Osteoblast (primary cell): Measurements from ENCODE around the gene UNC5C. TPM values are rescaled to one million over a fixed set of nuclear protein-coding genes. Genes with fewer than 3 reads are reported as not detected.

Experiments used
- DNase-seq: peaks from one replicate; pipeline ENCODE4 v3.0.0; 2011; ENCODE audit warnings: low spot score, mixed read lengths; ENCODE audit not compliant: insufficient read length; ENCODE audit errors: missing footprints
- H2AFZ ChIP-seq: 2 replicates; pipeline ENCODE4 v1.6.0; 2011; ENCODE audit warnings: mild to moderate bottlenecking, low read length
- H3K27ac ChIP-seq: 2 replicates; pipeline ENCODE4 v1.5.1; 2011; ENCODE audit warnings: mild to moderate bottlenecking, low read depth, low read length, moderate library complexity
- H3K27me3 ChIP-seq: 2 replicates; pipeline ENCODE4 v1.6.0; 2012; ENCODE audit warnings: mild to moderate bottlenecking, control low read depth, inconsistent platforms, low read length, moderate library complexity; ENCODE audit not compliant: insufficient read depth
- H3K36me3 ChIP-seq: 2 replicates; pipeline ENCODE4 v1.5.1; 2011; ENCODE audit warnings: mild to moderate bottlenecking, low read length, control low read depth, moderate library complexity; ENCODE audit not compliant: insufficient read depth
- H3K4me1 ChIP-seq: 2 replicates; pipeline ENCODE4 v1.5.1; 2011; ENCODE audit warnings: mild to moderate bottlenecking, low read length, control low read depth, moderate library complexity; ENCODE audit not compliant: insufficient read depth
- H3K4me2 ChIP-seq: 2 replicates; pipeline ENCODE4 v1.6.0; 2011; ENCODE audit warnings: mild to moderate bottlenecking, low read length; ENCODE audit not compliant: insufficient read depth
- H3K4me3 ChIP-seq: fragments of 200-600 bp; sonication (generic); 3 replicates; pipeline ENCODE4 v1.5.1; 2012; ENCODE audit warnings: mild to moderate bottlenecking, low read length, inconsistent platforms; ENCODE audit not compliant: insufficient read depth
- H3K79me2 ChIP-seq: 2 replicates; pipeline ENCODE4 v1.6.0; 2012; ENCODE audit warnings: mild to moderate bottlenecking, low read length, control low read depth, inconsistent platforms; ENCODE audit not compliant: insufficient read depth
- H3K9me3 ChIP-seq: 2 replicates; pipeline ENCODE4 v1.5.1; 2011; ENCODE audit warnings: low read depth, low read length, control low read depth
- H4K20me1 ChIP-seq: 2 replicates; pipeline ENCODE4 v1.6.0; 2012; ENCODE audit warnings: mild to moderate bottlenecking, low read length, control low read depth; ENCODE audit not compliant: insufficient read depth
- CTCF ChIP-seq: IDR thresholded peaks from 2 replicates; pipeline ENCODE4 v1.5.1; 2011; ENCODE audit warnings: mild to moderate bottlenecking, low read depth, low read length, moderate library complexity; ENCODE audit errors: extremely low read depth
- total RNA-seq: library from RNA; depleted of rRNA; stranded (reverse); fragments of >200 nt; gene quantifications from 2 replicates; pipeline ENCODE4 v1.2.3, GENCODE V29; 2012

Gene UNC5C
- total RNA-seq, 1 donor = 9.0 TPM

GRCh38 chr4:95314573-95314972 is 234.2 kb downstream of the UNC5C start:
- H3K36me3 ChIP-seq = no peaks in the 10 kb centered on the region
- no peaks in the 10 kb centered on the region for H4K20me1 ChIP-seq
- H3K27ac ChIP-seq = no peak overlapping the region
- DNase-seq = no peak
- no peaks in the 10 kb centered on the region for H3K27me3 ChIP-seq
- H3K79me2 ChIP-seq = no peaks in the 10 kb centered on the region
- peaks cover 5% of the 10 kb centered on the region for H3K4me1 ChIP-seq
- H3K4me2 ChIP-seq = no peak overlapping the region
- no peak for TF ChIP-seq CTCF
- no peaks in the 10 kb centered on the region for H3K9me3 ChIP-seq
- H2AFZ ChIP-seq = no peak overlapping the region
- no peak overlapping the region for H3K4me3 ChIP-seq

- no peak overlapping the region for H3K4me2 ChIP-seq
These were observed 243.9 kb downstream of the UNC5C start for GRCh38 chr4:95304898-95305297.

GRCh38 chr4:95300304-95300703 is 248.5 kb downstream of the UNC5C start:
- Histone ChIP-seq H3K9me3 (no peaks in the 10 kb centered on the region), H2AFZ (no peak overlapping the region), H3K4me1 (peaks cover 8% of the 10 kb centered on the region), H3K4me3 (no peak overlapping the region), H3K79me2 (no peaks in the 10 kb centered on the region), H3K4me2 (no peak overlapping the region), H3K27ac (no peak overlapping the region), H4K20me1 (no peaks in the 10 kb centered on the region), H3K27me3 (no peaks in the 10 kb centered on the region), H3K36me3 (no peaks in the 10 kb centered on the region)
- TF ChIP-seq CTCF = no peak
- no peak for DNase-seq

More at GRCh38 chr4:95304898-95305297, 243.9 kb downstream of the UNC5C start:
- Histone ChIP-seq H3K27me3 (no peaks in the 10 kb centered on the region), H2AFZ (no peak overlapping the region), H3K4me3 (no peak overlapping the region), H4K20me1 (no peaks in the 10 kb centered on the region), H3K4me1 (peaks cover 8% of the 10 kb centered on the region), H3K36me3 (no peaks in the 10 kb centered on the region), H3K79me2 (no peaks in the 10 kb centered on the region), H3K27ac (no peak overlapping the region), H3K9me3 (no peaks in the 10 kb centered on the region)
- TF ChIP-seq CTCF = no peak
- DNase-seq = no peak

- no peaks in the 10 kb centered on the region for H3K4me1 ChIP-seq
- no peaks in the 10 kb centered on the region for H3K36me3 ChIP-seq
- no peak overlapping the region for H3K4me3 ChIP-seq
- DNase-seq = no peak
- no peaks in the 10 kb centered on the region for H3K79me2 ChIP-seq
- H3K4me2 ChIP-seq = no peak overlapping the region
- no peak overlapping the region for H2AFZ ChIP-seq
- no peaks in the 10 kb centered on the region for H4K20me1 ChIP-seq
- no peak for TF ChIP-seq CTCF
- H3K27ac ChIP-seq = no peak overlapping the region
- H3K27me3 ChIP-seq = no peaks in the 10 kb centered on the region
- no peaks in the 10 kb centered on the region for H3K9me3 ChIP-seq
These were observed 252.7 kb downstream of the UNC5C start for GRCh38 chr4:95296052-95296451.
